ENCODE data around the gene SLC26A9.
A peak's percentile ranks its signal among the peaks of the same experiment; 100 is the strongest.

The SLC26A9 gene

DNA sequence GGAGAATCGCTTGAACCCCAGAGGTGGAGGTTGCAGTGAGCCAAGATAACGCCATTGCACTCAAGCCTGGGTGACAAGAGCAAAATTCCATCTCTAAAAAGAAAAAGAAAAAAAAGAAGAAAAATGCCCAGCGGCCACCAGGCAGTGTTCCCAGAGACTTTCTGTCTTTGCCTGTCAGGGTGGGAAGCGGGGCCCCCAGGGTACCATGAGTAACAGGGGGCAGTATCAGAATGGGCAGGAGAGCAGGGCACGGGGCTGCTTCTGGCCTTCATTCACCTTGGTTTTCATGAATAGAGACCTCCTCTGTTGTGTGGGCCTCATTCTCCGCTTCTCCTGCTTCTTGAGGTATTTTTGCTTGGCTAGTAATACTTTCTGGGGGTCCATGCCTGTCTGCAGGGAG is 20.4 kb downstream of the SLC26A9 start:
- TF ChIP-seq, protein P1, sequence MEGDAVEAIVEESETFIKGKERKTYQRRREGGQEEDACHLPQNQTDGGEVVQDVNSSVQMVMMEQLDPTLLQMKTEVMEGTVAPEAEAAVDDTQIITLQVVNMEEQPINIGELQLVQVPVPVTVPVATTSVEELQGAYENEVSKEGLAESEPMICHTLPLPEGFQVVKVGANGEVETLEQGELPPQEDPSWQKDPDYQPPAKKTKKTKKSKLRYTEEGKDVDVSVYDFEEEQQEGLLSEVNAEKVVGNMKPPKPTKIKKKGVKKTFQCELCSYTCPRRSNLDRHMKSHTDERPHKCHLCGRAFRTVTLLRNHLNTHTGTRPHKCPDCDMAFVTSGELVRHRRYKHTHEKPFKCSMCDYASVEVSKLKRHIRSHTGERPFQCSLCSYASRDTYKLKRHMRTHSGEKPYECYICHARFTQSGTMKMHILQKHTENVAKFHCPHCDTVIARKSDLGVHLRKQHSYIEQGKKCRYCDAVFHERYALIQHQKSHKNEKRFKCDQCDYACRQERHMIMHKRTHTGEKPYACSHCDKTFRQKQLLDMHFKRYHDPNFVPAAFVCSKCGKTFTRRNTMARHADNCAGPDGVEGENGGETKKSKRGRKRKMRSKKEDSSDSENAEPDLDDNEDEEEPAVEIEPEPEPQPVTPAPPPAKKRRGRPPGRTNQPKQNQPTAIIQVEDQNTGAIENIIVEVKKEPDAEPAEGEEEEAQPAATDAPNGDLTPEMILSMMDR (IDR thresholded peaks at IDR 0.05; ENCODE audit: low read depth, low read length, missing control alignments): no peak
- H3K4me3 ChIP-seq (ENCODE audit: low read depth, low read length): no peak overlapping the region
- no peak for DNase-seq (ENCODE audit: low read depth)

DNA sequence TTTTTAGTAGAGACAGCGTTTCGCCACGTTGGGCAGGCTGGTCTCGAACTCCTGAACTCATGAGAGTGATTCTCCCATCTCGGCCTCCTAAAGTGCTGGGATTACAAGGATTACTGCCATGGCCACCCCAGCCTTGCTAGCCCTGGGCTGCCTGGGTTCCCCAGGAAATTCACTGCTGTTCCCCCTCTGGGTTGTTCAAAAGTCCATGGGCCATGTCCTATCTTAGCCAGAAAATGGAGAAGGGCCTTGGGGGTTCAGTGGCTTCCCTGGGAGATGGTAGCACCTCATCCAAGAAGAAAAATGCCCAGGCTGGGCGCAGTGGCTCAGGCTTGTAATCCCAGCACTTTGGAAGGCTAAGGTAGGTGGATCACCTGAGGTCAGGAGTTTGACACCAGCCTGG is 20.9 kb downstream of the SLC26A9 start:
- no peak overlapping the region for H3K4me3 ChIP-seq (ENCODE audit: low read depth, low read length)
- TF ChIP-seq, protein P1 (IDR thresholded peaks at IDR 0.05; ENCODE audit: low read depth, low read length, missing control alignments): no peak
- no peak for DNase-seq (ENCODE audit: low read depth)

DNA sequence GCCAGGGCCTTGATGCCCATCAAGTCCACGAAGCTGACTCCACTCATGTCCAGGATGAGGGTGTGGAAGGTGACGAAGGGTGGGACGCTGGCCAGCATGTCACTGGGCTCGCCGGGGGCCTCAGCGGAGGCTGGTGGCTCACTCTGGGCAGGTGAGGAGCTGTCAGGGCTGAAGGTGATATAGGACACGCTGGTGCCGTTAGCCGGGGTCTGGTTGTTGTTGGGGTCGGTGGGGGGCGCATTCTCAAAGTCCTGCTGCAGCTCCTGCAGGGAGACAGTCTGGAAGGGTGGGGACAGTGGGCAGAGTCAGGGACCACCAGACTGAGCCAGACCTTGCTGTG is 21.7 kb downstream of the SLC26A9 start:
- no peak overlapping the region for H3K4me3 ChIP-seq (ENCODE audit: low read depth, low read length)
- TF ChIP-seq, protein P1 (IDR thresholded peaks at IDR 0.05; ENCODE audit: low read depth, low read length, missing control alignments): no peak

DNA sequence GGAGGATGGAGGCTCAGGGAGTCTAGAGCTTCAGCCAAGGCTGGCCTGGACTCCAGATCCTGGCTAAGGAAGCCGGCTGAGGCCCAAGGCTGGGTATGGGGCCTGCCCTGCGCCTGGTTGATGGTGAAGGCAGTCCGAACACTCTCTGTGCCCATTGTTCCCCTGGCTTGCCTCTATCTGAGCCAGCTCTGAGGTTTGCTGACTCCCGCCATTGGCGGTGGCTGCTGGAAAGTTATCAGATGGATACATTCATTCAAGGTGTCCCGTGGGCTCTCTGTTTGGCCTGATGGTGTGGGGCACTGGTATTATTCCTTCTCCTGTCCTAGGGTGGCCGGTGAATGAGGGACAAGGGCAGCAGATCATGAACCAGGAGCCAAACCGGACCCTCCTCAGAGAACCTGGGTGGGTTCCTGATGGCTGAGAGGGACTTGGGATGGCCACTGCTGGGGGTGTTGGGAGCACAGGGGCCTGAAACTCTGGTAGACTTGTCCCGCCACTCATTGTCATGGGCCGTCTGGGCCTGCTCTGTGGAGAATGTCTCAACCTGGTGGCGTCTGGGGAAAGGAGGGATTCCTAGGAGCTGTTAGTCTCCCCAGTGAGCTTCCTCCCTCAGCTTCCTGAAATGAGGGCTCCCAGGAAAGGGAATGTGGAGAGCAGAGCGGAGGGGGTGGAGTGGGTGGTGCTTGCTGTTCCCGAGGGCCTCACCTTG is 22.2 kb downstream of the SLC26A9 start:
- H3K4me3 ChIP-seq (ENCODE audit: low read depth, low read length): no peak overlapping the region
- TF ChIP-seq, protein P1 (IDR thresholded peaks at IDR 0.05; ENCODE audit: low read depth, low read length, missing control alignments): no peak
- DNase-seq (ENCODE audit: low read depth): no peak

More for the DNA sequence above, 21.7 kb downstream of the SLC26A9 start:
- no peak for DNase-seq (ENCODE audit: low read depth)

DNA sequence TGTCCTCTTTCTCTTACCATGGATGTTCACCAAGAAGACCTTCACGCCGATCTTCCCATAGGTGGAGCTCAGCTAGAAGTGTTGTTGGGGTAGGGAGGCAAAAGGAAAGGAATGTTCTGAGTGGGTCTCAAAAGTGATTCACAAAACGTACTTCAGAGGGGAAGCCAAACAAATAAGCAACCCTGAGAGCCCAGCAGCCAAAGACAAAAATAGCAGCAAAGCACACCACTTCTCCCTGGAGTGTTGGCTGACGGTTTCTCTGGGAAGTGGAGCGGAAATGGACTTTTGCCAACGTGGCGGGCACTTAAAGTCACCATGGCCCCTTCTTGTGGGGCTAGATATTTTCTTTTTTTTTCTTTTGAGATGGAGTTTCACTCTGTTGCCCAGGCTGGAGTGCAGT is 23.1 kb downstream of the SLC26A9 start:
- no peak for DNase-seq (ENCODE audit: low read depth)
- TF ChIP-seq, protein P1 (IDR thresholded peaks at IDR 0.05; ENCODE audit: low read depth, low read length, missing control alignments): no peak

DNA sequence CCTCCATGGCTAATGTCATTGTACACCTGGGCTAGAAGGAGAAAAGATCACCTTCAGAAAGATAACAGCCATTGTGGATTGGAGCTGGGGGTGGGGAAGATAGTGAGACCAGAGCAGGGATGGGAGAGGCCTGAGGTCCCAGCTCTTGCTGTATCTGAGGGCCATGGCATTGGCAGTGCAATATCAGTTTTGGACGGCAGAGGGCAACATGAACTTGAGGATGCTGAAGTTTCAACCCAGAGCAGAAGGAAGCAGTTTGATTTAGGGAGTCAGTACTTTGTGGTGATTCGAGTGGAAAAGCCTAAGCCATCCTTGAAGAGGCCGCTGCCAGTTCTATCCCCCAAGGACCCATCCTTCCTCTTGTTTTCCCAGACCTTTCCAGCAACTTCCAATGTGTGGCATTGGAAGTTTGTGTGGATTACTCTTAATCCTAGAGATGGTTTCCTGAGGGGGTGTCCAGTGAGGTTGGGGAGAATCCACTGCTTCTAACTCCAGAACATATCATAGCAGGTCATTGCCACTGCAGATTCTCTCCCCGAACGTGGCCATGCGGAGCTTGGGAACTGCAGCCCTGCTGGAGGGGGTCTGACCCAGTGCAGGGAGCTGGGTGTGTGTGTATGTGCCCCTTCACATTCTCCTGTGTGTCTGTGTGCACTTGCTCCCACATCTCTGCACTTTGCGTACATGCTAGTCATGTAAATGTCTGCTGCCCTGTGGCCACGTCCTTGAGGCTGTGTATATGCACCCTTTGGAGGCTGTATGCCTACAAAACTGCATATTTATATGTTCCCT is 24.1 kb downstream of the SLC26A9 start:
- TF ChIP-seq, protein P1 (IDR thresholded peaks at IDR 0.05; ENCODE audit: low read depth, low read length, missing control alignments): peak; percentile 95

More for the DNA sequence above, 23.1 kb downstream of the SLC26A9 start:
- no peak overlapping the region for H3K4me3 ChIP-seq (ENCODE audit: low read depth, low read length)

More for the DNA sequence above, 24.1 kb downstream of the SLC26A9 start:
- no peak overlapping the region for H3K4me3 ChIP-seq (ENCODE audit: low read depth, low read length)
- DNase-seq (ENCODE audit: low read depth): peak; percentile 45

All from GM12864 (cell line).